HG02623 (cell line): ENCODE data around the gene CCDC40.
A peak's percentile ranks its signal among the peaks of the same experiment; 100 is the strongest.

Experiments
- ATAC-seq: cut with Tn5 transposase; IDR thresholded peaks from one replicate; pipeline ENCODE4 v1.9.1; 2021; ENCODE audit warnings: moderate library complexity; ENCODE audit not compliant: unreplicated experiment

CCDC40 gene

DNA sequence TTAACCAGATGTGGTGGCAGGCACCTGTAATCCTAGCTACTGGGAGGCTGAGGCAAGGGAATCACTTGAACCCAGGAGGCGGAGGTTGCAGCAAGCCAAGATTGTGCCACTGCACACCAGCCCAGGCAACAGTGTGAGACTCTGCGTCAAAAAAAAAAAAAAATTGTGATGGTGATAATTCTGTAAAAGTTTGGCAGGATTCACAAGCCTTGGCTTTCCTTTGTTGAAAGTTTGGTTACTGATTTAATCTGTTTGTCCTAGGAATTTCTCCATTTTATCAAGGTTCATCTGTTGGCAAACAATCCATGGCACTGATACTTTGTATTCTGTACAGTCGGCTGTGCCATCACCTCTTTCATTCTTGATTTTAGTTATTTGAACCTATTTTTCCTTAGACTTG, 94.5 kb downstream of the CCDC40 start:
- ATAC-seq = no peak

DNA sequence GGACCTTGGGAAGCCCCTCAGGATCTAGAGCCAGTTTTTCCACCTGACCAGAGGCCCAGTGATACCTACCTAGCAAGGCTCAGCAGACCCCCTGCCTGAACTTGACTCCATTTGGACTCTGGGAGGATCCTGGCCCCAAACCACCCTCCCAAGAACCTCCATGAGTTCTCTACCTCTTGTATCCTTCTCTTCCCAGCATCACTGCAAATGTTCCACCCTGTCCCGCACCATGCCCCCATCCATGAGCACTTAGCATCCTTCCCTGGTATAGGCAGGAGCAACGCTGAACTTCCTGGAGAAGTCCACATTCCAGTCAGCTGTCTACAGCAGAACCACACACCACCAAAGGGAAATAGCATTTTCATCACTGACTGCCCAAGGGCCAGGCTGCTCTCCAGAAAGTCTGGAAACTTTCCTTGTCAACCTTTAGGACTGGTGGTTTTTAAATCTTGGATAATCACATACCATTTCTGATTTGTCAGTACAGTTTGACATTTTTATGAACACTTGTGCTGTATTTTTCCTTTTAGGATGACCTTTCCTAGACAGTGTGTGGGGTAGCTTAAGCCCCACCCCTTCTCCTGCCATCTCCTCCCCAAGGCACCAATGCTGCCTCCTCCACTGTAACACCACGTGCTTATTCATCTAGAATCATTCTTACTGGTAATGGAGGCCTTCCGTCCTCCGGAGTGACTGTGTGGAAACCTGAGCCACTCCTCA, 96.6 kb downstream of the CCDC40 start:
- no peak for ATAC-seq

DNA sequence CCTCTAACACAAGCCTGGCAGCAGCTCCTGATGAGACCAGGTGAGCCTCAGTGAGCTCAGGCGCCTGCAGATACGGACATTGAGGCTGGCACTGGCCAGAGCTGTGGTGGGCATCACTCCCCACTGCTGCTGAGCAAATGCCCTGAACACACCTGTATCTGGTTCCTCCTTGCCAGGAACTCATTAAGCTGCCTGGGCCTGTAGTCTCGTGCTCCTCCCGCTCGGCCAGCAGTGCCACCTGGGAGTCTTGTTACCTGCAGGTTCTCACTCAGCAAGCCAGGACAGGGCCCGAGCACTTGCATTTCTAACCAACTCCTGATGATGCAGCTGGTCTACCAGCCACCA, 97.2 kb downstream of the CCDC40 start:
- ATAC-seq = no peak

DNA sequence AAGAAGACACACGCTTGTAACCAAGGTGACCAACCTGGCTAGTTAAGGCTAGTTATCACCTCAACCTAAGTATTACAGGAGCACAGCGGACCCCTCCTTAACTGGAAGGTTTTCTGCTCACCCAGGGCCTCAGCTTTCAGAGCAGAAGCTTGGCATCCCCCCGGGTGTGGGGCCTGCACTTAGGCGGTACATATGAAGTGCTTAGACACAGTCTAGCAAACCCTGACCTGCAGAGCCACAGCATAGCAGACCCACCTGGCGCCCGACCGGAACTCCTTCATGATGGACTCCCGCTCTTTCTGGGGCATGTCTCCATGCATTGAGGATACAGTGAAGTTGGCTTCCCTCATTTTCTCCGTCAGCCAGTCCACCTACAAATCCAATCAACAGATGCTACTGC, 100.7 kb downstream of the CCDC40 start:
- no peak for ATAC-seq

DNA sequence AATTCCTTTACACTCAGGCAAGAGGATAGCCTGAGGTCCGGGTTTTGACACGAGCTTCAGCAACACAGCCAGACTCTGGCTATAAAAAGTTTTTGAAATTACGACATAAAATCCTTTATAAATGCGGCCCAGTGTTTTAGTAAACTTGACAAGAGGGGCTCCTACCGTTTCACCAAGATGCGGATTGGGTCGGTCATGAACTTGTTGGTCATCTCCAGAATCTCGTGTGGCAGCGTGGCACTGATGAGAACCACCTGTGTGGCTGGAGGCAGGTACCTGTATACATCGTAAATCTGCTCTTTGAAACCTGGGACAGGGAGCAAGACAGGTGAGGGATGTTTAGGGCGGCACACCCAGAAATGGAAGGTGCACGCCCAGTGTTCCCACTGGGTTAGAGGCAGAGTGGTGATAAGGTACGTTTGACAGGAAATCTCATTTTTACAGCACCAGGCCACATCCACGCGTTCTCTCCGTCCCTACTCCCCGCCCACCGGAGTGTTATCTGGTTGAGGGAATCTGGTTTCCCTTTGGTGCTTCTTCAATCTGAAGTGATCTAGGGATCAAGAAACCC, 102.5 kb downstream of the CCDC40 start:
- ATAC-seq = no peak

DNA sequence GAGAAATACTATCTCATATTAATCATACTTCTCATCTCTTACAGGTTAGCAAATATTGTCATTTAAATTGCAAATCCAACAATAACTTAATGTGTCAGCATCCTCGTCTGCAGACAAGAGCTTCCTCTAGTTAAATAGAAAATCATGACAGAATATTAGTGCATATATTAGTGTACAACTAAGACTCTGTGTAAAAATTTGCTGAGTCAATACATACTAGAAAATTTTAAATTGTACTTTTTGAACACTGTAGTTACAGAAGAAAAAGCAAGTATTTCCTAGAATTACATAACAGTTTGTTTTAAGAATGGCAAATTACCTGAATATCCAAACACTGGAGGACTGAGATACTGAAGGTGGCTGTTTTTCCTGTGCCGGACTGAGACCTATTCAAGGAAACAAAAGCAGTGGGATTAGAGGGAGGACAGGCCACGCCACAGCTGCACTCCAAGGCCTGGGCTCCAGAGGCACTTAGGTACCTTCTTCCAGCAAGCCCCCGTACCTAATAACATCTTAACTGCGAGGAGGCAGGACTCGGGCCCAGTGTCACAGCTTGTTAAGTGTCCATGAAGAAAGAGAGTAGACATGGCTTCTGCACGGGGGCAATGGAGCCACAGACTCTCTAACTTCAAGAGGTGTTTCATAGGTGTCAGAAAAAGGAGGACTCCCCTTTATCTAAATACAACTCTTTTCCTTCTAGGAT, 105.2 kb downstream of the CCDC40 start:
- no peak for ATAC-seq

DNA sequence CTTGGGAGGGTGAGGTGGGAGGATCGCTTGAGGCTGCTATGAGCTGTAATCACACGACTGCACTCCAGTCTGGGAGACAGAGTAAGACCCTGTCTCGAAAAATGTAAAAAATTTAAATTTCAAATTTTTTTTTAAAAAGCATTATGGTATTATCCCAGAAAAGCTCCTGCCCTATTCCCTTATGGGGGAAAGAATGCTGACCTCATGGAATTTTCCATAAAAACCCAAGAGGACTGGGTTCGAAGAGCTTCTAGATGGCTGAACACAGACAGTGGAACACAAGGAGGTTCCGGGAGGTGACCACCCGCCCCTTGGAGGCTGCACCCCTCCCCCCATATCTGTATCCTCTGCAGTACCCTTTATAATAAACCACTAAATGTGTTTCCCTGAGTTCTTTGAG, 106.5 kb downstream of the CCDC40 start:
- ATAC-seq = no peak

DNA sequence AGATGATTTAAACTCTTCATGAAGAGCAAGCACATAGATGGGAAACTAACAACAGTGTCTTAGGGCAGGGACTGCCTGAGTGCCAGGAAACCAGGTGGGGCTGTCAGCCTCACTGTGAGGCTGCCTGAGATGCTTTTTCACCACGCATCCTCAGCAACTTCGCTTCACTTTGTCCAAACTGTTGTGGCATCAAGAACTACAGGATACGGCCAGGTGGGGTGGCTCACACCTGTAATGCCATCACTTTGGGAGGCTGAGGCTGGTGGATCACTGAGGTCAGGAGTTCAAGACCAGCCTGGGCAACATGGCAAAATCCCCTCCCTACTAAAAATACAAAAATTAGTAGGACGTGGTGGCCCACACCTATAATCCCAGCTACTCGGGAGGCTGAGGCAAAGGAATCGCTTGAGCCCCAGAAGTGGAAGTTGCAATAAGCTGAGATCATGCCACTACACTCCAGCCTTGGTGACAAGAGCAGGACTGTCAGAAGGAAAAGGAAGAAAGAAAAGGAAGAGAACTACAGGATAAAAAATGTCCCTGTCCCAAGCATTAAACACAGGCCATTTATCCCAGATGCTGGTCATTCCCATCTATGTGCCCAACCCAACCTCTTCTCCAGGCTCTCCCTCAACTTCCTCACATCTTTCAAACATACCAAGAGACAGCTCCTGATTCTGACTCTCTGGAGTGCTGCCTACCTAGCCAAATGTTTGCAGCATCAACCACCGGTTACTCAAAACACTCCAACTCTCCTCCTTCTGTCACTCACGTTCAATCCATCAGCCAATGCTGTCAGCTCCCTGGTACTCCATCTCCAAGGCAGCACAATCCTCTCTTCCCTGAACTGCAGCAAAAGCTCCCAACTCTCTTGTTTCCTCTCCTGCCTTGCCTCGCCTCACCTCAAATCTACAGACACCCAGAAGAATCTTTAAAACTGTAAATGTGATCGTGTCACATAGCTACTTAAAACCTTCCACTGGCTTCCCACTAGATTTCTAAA, 108.9 kb downstream of the CCDC40 start:
- no peak for ATAC-seq

DNA sequence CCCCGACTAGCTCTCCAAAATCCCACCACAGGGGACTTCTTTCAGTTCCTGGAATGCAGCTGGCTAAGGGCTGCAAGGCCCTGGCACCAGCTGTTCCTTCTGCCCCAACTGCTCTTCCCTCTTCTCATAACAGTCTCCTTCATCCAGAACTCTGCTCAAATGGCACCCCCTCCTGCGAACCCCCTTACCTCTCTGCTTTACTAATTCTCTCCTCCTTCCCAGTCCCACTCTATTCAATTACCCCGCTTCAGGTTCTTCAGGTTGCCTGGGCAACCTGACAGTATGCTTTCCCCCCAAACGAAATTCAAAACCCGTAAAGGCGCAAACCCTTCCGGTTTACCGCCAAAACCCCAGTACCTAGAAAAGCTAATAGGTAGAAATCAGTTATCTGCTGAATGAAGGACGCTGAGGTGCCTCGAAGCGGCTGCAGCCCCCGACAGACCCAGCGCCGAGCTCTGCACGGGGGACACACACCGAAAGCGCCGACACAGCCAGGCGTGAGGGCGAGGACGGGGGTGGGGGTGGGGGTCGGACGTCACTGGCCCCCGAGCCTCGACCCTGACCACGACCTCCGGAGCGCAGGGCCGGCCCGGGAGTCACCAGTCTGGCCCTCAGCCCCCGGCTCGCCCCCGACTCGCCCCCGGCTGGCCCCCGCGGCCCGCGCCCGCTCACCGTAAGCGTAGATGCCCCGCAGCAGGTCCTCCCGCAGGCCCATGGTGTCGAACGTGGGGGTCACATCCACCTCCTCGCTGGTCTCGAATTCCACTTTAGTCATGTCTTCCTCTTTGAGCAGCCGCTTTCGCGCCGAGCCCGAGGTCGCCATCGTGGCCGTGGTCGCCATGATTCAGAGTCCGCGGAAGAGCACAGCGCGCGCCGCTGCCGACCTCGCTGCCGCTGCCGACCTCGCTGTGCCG, 109.9 kb downstream of the CCDC40 start:
- ATAC-seq = peak; percentile 14

DNA sequence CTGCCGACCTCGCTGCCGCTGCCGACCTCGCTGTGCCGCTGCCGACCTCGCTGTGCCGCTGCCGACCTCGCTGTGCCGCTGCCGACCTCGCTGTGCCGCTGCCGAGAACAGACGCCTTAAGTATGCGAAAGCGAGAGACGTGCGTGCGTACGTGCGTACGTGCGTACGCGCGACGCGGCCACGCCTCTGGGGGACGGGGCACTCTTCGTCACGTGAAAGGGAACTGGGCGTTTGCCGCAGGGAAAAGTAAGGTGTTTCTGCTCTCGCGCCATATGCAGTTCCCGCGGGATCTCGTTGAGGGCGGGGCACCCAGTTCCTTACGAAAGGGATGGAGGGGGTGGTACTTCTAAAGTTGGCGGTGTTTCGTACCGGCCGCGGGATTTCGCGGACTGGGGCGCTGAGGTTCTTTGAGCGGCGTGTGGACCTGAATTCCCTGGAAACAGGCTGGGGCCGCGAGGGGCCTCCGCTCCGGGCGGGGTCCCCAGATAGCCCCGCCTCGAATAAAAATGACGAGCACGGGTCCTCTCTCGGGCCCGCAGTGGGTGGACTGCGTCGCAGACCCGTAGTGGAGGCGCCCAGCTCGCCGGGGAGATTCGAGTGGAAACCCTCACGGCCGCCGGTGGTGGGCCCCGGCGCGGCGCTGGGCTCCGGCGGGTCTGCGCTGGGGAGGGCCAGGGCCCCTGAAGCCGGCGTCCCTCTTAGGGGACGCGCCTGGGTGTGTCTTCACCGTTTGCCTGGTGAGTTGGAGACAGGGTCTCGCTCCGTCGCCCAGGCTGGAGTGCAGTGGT, 110.8 kb downstream of the CCDC40 start, which contains the start of gene EIF4A3:
EIF4A3 (minus strand) TSS at position 94 of the 788 bp plus-strand sequence. CDS start 167 bp downstream, outside the sequence.
- ATAC-seq = peak; percentile 75
